ENCODE data around the gene GRIN2C.

Gene GRIN2C

GRCh38 chr17:74796866-74797265 lies 62.8 kb downstream of the GRIN2C start:
- H3K4me1 ChIP-seq (ENCODE audit: control insufficient read depth, insufficient read depth, low read length) = no peaks in the 10 kb centered on the region
- no peak for TF ChIP-seq ZNF114 (tag by site-specific recombination; IDR thresholded peaks at IDR 0.05)
- no peak for TF ChIP-seq ZFP69B (tag by site-specific recombination; IDR thresholded peaks at IDR 0.05)
- TF ChIP-seq ZNF660 (tag by site-specific recombination; IDR thresholded peaks at IDR 0.05) = no peak
- no peak for TF ChIP-seq ZNF704 (tag by site-specific recombination; IDR thresholded peaks at IDR 0.05)
- TF ChIP-seq WT1 (tag by site-specific recombination; IDR thresholded peaks at IDR 0.05) = no peak
- TF ChIP-seq TRIM28 (IDR thresholded peaks at IDR 0.05; ENCODE audit: borderline replicate concordance, low read length) = no peak
- TF ChIP-seq ZNF555 (tag by site-specific recombination; conservative IDR thresholded peaks at IDR 0.05) = no peak
- TF ChIP-seq ZBTB1 (tag by site-specific recombination; IDR thresholded peaks at IDR 0.05) = no peak
- no peak for TF ChIP-seq ZFP41 (tag by site-specific recombination; IDR thresholded peaks at IDR 0.05; ENCODE audit: borderline replicate concordance)
- no peak for TF ChIP-seq ZNF561 (tag by site-specific recombination; IDR thresholded peaks at IDR 0.05; ENCODE audit: borderline replicate concordance)
- no peak for TF ChIP-seq ZNF433 (tag by site-specific recombination; IDR thresholded peaks at IDR 0.05; ENCODE audit: low read depth)
- no peak for TF ChIP-seq ZNF837 (tag by site-specific recombination; IDR thresholded peaks at IDR 0.05)
- no peak for TF ChIP-seq ZBTB17 (tag by site-specific recombination; IDR thresholded peaks at IDR 0.05)
- TF ChIP-seq ZNF404 (tag by site-specific recombination; IDR thresholded peaks at IDR 0.05) = no peak
- TF ChIP-seq ZNF548 (tag by site-specific recombination; IDR thresholded peaks at IDR 0.05) = no peak
- peaks cover 0 to 95% of the 10 kb centered on the region in 2 experiments; a peak in 2 of 3 replicates for H3K36me3 ChIP-seq (ENCODE audit: control insufficient read depth in 2 of 2, insufficient read depth in 1 of 2, low read length in 2 of 2)
- ChIA-PET POLR2A (no interaction called here), CTCF (interaction anchor here (10.9 kb wide), 1 partner anchor 64 kb away, joined by 338 read pairs; the partner anchor contains the start of gene GRIN2C)
- H3K27ac ChIP-seq (ENCODE audit: extremely low read depth, low read depth, low read length) = no peak overlapping the region
- no peaks in the 10 kb centered on the region for H3K9me3 ChIP-seq (ENCODE audit: control insufficient read depth, insufficient read depth, low read depth, low read length)
- no peak overlapping the region for H3K4me3 ChIP-seq (ENCODE audit: low read depth, low read length)

- ChIA-PET CTCF (interaction anchor here (0.5 to 10.9 kb wide), 4 partner anchors 51 to 161 kb away, joined by 3 to 338 read pairs (median 4); partner anchors contain the start of gene GRIN2C), POLR2A (no interaction called here)
- Histone ChIP-seq H3K36me3 (ENCODE audit: control insufficient read depth in 2 of 2, insufficient read depth in 1 of 2, low read length in 2 of 2) (peaks cover 0 to 88% of the 10 kb centered on the region in 2 experiments; a peak in 2 of 3 replicates), H3K4me1 (ENCODE audit: control insufficient read depth, insufficient read depth, low read length) (no peaks in the 10 kb centered on the region), H3K4me3 (ENCODE audit: low read depth, low read length) (no peak overlapping the region), H3K9me3 (ENCODE audit: control insufficient read depth, insufficient read depth, low read depth, low read length) (no peaks in the 10 kb centered on the region), H3K27ac (ENCODE audit: extremely low read depth, low read depth, low read length) (no peak overlapping the region)
- TF ChIP-seq ZNF555 (tag by site-specific recombination; conservative IDR thresholded peaks at IDR 0.05) (no peak), ZNF302 (tag by site-specific recombination; IDR thresholded peaks at IDR 0.05; ENCODE audit: low read depth) (no peak), ZNF239 (tag by site-specific recombination; IDR thresholded peaks at IDR 0.05) (no peak), ZNF473 (tag by site-specific recombination; IDR thresholded peaks at IDR 0.05) (no peak), REST (tag by site-specific recombination; IDR thresholded peaks at IDR 0.05) (no peak), ZNF48 (tag by site-specific recombination; IDR thresholded peaks at IDR 0.05) (no peak), OVOL3 (tag by site-specific recombination; IDR thresholded peaks at IDR 0.05) (no peak), ZNF837 (tag by site-specific recombination; IDR thresholded peaks at IDR 0.05) (no peak), ZNF785 (tag by site-specific recombination; IDR thresholded peaks at IDR 0.05) (no peak), OSR2 (tag by site-specific recombination; IDR thresholded peaks at IDR 0.05) (no peak), ZBTB44 (tag by site-specific recombination; IDR thresholded peaks at IDR 0.05) (no peak), ZNF843 (tag by site-specific recombination; IDR thresholded peaks at IDR 0.05) (no peak), BCL6B (tag by site-specific recombination; IDR thresholded peaks at IDR 0.05) (no peak), ZSCAN4 (tag by site-specific recombination; IDR thresholded peaks at IDR 0.05) (no peak)
Observed at GRCh38 chr17:74796211-74796610, 63.5 kb downstream of the GRIN2C start.

All from HEK293 (cell line).